OCI-M2 (cell line): ENCODE measurements around the gene PSEN1.

Source experiments
- DNase-seq: peaks from one replicate; lab custom pipeline; 2025; ENCODE audit not compliant: unreplicated experiment; lab: John Stamatoyannopoulos, UW

The PSEN1 gene

DNA sequence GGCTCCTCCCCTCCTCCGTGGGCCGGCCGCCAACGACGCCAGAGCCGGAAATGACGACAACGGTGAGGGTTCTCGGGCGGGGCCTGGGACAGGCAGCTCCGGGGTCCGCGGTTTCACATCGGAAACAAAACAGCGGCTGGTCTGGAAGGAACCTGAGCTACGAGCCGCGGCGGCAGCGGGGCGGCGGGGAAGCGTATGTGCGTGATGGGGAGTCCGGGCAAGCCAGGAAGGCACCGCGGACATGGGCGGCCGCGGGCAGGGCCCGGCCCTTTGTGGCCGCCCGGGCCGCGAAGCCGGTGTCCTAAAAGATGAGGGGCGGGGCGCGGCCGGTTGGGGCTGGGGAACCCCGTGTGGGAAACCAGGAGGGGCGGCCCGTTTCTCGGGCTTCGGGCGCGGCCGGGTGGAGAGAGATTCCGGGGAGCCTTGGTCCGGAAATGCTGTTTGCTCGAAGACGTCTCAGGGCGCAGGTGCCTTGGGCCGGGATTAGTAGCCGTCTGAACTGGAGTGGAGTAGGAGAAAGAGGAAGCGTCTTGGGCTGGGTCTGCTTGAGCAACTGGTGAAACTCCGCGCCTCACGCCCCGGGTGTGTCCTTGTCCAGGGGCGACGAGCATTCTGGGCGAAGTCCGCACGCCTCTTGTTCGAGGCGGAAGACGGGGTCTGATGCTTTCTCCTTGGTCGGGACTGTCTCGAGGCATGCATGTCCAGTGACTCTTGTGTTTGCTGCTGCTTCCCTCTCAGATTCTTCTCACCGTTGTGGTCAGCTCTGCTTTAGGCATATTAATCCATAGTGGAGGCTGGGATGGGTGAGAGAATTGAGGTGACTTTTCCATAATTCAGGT lies at the start of gene PSEN1:
Gene PSEN1, plus strand, starts transcription at position 121 of the 839 bp plus-strand sequence. CDS start 11,513 bp downstream, outside the sequence.
- peak; percentile 62 for DNase-seq

GRCh38 chr14:73091044-73091443 lies 45.3 kb upstream of the PSEN1 start:
- DNase-seq: no peak

- DNase-seq: no peak
Measured at GRCh38 chr14:73097421-73097820, 38.9 kb upstream of the PSEN1 start.

DNA sequence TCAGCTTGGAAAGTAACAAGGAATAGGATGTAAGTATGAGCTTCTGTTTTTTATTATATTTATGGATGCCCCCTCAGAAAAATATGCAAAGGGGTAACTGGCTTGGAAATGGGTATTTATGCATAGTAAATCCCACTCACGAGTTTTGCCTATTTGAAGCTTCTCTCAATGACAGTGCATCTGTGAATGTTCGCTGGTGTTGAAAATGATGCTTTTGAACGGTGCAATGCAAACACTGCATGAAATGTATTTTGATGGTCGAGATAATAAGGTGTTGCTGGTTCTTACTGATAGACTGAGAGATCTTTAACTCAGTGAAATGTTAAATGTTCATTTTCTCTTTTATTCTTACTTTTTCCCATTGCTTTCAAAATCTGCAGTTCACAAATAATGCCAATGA lies 36.0 kb upstream of the PSEN1 start:
- DNase-seq: no peak

DNA sequence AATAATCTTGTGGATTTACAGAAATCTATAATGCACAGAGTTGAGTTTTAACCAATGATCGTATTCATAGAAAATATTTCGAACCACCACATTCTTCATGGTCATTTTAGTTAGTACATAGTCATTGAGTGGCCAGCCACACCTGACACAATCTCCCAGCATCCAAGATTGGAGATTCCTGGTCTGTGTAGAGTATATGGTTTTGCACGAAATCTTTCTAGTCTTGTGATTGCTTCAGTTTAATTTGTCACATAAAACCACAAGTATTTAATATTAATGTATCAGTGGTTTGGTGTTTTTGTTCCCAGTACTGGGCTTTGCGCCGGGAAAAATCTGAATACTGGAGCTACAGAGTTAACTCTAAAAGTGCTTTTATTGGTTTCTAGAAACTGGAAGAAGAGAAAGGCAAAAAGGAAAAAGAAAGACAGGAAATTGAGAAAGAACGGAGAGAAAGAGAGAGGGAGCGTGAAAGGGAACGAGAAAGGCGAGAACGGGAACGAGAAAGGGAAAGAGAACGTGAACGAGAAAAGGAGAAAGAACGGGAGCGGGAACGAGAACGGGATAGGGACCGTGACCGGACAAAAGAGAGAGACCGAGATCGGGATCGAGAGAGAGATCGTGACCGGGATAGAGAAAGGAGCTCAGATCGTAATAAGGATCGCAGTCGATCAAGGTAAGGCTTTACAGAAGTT lies 33.4 kb upstream of the PSEN1 start:
- no peak for DNase-seq

- DNase-seq: no peak
Measured at GRCh38 chr14:73105050-73105449, 31.3 kb upstream of the PSEN1 start.

GRCh38 chr14:73105727-73106126 lies 30.6 kb upstream of the PSEN1 start:
- DNase-seq: no peak

DNA sequence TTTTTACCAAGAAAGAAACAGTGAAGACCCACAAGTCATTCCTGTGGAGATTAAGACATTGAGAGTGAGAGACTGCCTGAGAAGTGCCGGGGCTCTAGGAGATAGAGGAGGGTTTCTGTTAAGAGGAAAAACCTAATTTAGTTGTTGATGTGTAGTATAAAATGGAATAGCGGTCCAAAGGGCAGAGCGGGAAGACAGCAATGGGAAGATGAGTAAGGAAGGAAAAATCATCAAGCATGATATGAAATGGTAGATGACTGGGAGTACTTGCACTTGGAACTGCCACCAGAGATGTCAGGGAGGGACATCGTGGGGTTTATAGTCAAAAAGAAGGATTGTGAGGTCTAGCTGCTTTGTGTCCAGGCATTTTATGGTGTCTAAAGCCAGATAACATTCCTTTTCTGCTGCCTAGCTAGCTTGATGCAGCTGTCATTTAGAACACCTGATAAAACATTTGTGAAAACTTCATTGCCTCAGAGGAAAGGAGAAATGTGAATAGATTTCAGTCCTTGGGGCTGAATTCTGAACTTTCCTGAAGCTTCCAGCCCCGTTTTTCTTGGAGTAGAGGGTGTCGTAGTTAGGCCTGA lies 20.1 kb upstream of the PSEN1 start:
- no peak for DNase-seq

- DNase-seq: no peak
Measured at GRCh38 chr14:73124180-73124894, 12.0 kb upstream of the PSEN1 start.

DNA sequence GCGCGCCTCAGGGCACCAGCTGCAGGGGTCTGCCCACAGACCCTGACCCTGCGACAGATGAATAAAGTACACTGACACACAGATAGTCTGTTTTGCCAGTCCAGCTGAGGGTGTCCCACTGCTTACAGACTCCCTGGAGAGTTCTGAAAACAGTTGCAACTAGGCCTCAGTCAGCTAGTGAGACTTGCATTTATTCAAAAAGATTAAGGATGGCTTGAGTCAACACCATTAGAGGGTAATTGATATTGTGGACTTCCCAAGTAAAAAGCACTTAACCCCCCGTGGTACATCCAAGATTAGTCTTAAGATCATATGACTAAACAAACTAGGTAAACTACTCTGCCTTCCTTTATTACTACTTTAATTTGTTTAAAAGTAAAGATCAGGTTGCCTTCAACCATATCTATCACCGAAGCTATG lies 11.1 kb upstream of the PSEN1 start:
- DNase-seq: no peak

GRCh38 chr14:73125746-73126145 lies 10.6 kb upstream of the PSEN1 start:
- DNase-seq: no peak

GRCh38 chr14:73133795-73134194 lies 2.5 kb upstream of the PSEN1 start:
- no peak for DNase-seq

DNA sequence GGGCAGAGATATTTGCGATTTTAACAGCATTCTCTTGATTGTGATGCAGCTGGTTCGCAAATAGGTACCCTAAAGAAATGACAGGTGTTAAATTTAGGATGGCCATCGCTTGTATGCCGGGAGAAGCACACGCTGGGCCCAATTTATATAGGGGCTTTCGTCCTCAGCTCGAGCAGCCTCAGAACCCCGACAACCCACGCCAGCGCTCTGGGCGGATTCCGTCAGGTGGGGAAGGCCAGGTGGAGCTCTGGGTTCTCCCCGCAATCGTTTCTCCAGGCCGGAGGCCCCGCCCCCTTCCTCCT lies 271 bp upstream of the PSEN1 start:
- DNase-seq: no peak

- no peak for DNase-seq
Measured at GRCh38 chr14:73140811-73141323, 4.6 kb downstream of the PSEN1 start.

- DNase-seq: no peak
Measured at GRCh38 chr14:73142216-73142615, 5.9 kb downstream of the PSEN1 start.

DNA sequence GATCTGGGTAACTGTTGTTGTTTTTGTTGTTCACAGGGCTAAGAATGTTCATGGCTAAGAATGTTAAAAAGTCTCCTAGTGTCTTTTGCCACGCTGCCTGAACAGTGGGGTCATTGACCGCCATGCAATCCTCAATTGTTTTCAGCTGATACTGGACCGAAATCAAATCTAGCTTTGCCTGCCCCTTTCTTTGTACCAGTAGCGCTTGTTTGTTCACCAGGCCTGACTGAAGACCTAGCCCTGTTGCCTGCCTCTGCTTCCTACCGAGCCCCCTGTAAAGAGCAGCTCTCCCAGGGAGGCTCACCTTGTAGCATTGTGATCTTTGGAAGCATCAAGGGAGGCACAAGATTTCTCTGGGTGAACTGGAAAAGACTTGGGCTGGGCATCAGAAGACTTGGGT lies 6.7 kb downstream of the PSEN1 start:
- no peak for DNase-seq

DNA sequence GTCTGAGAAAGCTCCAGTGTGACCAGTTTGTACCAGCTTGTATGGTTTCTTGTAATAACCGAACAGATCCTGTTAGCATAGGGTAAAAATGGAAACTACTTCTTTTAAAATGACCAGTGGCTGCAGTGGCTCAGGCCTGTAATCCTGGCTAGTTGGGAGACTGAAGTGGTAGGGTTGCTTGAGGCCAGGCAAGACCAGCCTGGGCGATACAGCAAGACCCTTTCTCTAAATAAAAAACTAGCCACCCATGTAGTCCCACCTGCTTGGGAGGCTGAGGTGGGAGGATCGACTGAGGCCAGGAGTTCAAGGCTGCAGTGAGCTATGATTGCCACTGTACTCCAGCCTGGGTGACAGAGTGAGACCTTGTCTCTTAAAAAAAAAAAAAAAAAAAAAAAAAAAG lies 7.3 kb downstream of the PSEN1 start:
- DNase-seq: no peak

GRCh38 chr14:73145371-73145770 lies 9.1 kb downstream of the PSEN1 start:
- DNase-seq: no peak

DNA sequence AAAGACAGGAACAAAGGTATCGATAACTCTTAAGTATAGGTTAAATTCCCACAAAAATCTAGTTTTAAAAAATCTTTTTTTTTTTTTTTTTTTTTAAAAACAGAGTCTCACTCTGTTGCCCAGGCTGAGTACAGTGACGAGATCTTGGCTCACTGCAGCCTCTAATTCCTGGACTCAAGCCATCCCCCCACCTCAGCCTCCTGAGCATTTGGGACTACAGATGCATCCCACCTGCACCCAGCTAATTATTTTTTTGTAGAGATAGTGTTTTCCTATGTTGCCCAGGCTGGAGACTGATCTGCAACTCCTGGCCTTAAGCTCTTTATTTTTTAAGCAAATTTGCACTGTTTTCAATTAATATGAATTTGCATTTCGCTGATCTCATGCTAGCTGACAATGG lies 9.8 kb downstream of the PSEN1 start:
- no peak for DNase-seq

GRCh38 chr14:73149753-73150152 lies 13.4 kb downstream of the PSEN1 start:
- DNase-seq: no peak

GRCh38 chr14:73153272-73153671 lies 17.0 kb downstream of the PSEN1 start:
- DNase-seq: no peak
